Activated B cell treated with CpG ODN at 0.5 μM for 24 hours (primary cell): Measurements from ENCODE around the gene CMC1. TPM values are rescaled to one million over a fixed set of nuclear protein-coding genes. Genes with fewer than 3 reads are reported as not detected.
A peak's percentile ranks its signal among the peaks of the same experiment; 100 is the strongest.

Experiments
- ATAC-seq: fragments of 200-7000 bp; cut with Tn5 transposase; one replicate; pipeline ENCODE4 v1.10.0; 2021; ENCODE audit warnings: low read depth, mild to moderate bottlenecking, moderate library complexity
- CTCF ChIA-PET: fragments of 350-600 bp; sonication (Branson Sonifier 250); formaldehyde crosslinking; loops from one replicate; lab custom pipeline; 2021; ENCODE audit warnings: antibody characterized with exemption; lab: Charles Lee
- POLR2A ChIA-PET: fragments of 350-600 bp; sonication (Branson Sonifier 250); formaldehyde crosslinking; loops from one replicate; lab custom pipeline; 2021; ENCODE audit warnings: antibody characterized with exemption; lab: Charles Lee
- DNase-seq: peaks from one replicate; pipeline ENCODE4 v3.0.0; 2022
- H3K27ac Mint-ChIP-seq: one replicate; pipeline ENCODE4 v1.8.0; 2020; ENCODE audit warnings: mixed read lengths
- H3K27me3 Mint-ChIP-seq: one replicate; pipeline ENCODE4 v1.8.0; 2021; ENCODE audit warnings: mixed read lengths
- H3K36me3 Mint-ChIP-seq: one replicate; pipeline ENCODE4 v1.8.0; 2021; ENCODE audit warnings: low read depth, mixed read lengths
- H3K4me1 Mint-ChIP-seq: one replicate; pipeline ENCODE4 v1.8.0; 2021; ENCODE audit warnings: mixed read lengths
- H3K4me3 Mint-ChIP-seq: one replicate; pipeline ENCODE4 v1.8.0; 2020; ENCODE audit warnings: mild to moderate bottlenecking, mixed read lengths
- H3K9me3 Mint-ChIP-seq: one replicate; pipeline ENCODE4 v1.8.0; 2020; ENCODE audit warnings: mixed read lengths
- CTCF ChIP-seq: fragments of 200-600 bp; IDR thresholded peaks from one replicate; pipeline ENCODE4 v1.8.0; 2022; ENCODE audit warnings: antibody characterized with exemption, mild to moderate bottlenecking
- intact Hi-C: fragments of 100-400 bp; cut with micrococcal nuclease; formaldehyde crosslinking; loops from one replicate; pipeline ENCODE4 v1.15.1; 2024
- total RNA-seq: library from RNA; stranded (reverse); gene quantifications from 2 replicates; pipeline ENCODE4 v1.2.3, GENCODE V29; 2022

CMC1 gene
- total RNA-seq, 1 donor from 2014 or later: 14.2 TPM

- Mint-ChIP-seq H3K36me3 (no peaks in the 10 kb centered on the region), H3K9me3 (no peaks in the 10 kb centered on the region), H3K27ac (no peak overlapping the region), H3K4me3 (no peak overlapping the region), H3K4me1 (no peaks in the 10 kb centered on the region), H3K27me3 (no peaks in the 10 kb centered on the region)
- CTCF ChIA-PET: interaction anchor here (1.1 kb wide), 1 partner anchor 9 kb away, joined by 3 read pairs; no protein-coding TSS in a partner anchor
- intact Hi-C loops: no loop called here
- ATAC-seq (no peak), DNase-seq (no peak)
- no peak for TF ChIP-seq CTCF
- POLR2A ChIA-PET: no interaction called here
Observed at GRCh38 chr3:28308196-28308595, 66.8 kb downstream of the CMC1 start.

- no peak overlapping the region for H3K27ac Mint-ChIP-seq
- no peaks in the 10 kb centered on the region for H3K4me1 Mint-ChIP-seq
- ATAC-seq (no peak), DNase-seq (no peak)
- H3K9me3 Mint-ChIP-seq: no peaks in the 10 kb centered on the region
- ChIA-PET POLR2A (no interaction called here), CTCF (no interaction called here)
- no peaks in the 10 kb centered on the region for H3K27me3 Mint-ChIP-seq
- intact Hi-C loops: no loop called here
- H3K36me3 Mint-ChIP-seq: peaks cover 18% of the 10 kb centered on the region
- H3K4me3 Mint-ChIP-seq: no peak overlapping the region
- no peak for TF ChIP-seq CTCF
Observed at GRCh38 chr3:28315711-28316110, 74.3 kb downstream of the CMC1 start.

GRCh38 chr3:28316226-28316625 is 74.8 kb downstream of the CMC1 start:
- DNase-seq (no peak), ATAC-seq (no peak)
- H3K27ac Mint-ChIP-seq: no peak overlapping the region
- no peaks in the 10 kb centered on the region for H3K27me3 Mint-ChIP-seq
- intact Hi-C loops: no loop called here
- no peaks in the 10 kb centered on the region for H3K4me1 Mint-ChIP-seq
- no peak for TF ChIP-seq CTCF
- ChIA-PET CTCF (no interaction called here), POLR2A (no interaction called here)
- peaks cover 23% of the 10 kb centered on the region for H3K36me3 Mint-ChIP-seq
- H3K4me3 Mint-ChIP-seq: no peak overlapping the region
- no peaks in the 10 kb centered on the region for H3K9me3 Mint-ChIP-seq

GRCh38 chr3:28317438-28318022 is 76.1 kb downstream of the CMC1 start:
- Mint-ChIP-seq H3K27me3 (no peaks in the 10 kb centered on the region), H3K27ac (no peak overlapping the region), H3K9me3 (no peaks in the 10 kb centered on the region), H3K4me1 (no peaks in the 10 kb centered on the region), H3K4me3 (no peak overlapping the region), H3K36me3 (peaks cover 31% of the 10 kb centered on the region)
- no peak for TF ChIP-seq CTCF
- ATAC-seq: peak; percentile 70
- POLR2A ChIA-PET: no interaction called here
- intact Hi-C loops: no loop called here
- DNase-seq: no peak
- CTCF ChIA-PET: interaction anchor here (0.8 to 1.2 kb wide), 5 partner anchors 9 to 605 kb away, joined by 3 to 8 read pairs (median 3); no protein-coding TSS in a partner anchor

- TF ChIP-seq CTCF: no peak
- Mint-ChIP-seq H3K9me3 (no peaks in the 10 kb centered on the region), H3K27ac (no peak overlapping the region), H3K4me3 (no peak overlapping the region), H3K4me1 (no peaks in the 10 kb centered on the region), H3K27me3 (no peaks in the 10 kb centered on the region), H3K36me3 (peaks cover 50% of the 10 kb centered on the region)
- intact Hi-C loops: no loop called here
- ATAC-seq: no peak
- CTCF ChIA-PET: interaction anchor here (4.3 kb wide), 1 partner anchor 608 kb away, joined by 22 read pairs; no protein-coding TSS in a partner anchor
- no peak for DNase-seq
- POLR2A ChIA-PET: no interaction called here
Observed at GRCh38 chr3:28320981-28321380, 79.6 kb downstream of the CMC1 start.
